Inferior parietal cortex (tissue), 1 donor: Measurements from ENCODE around the gene UBE2O.

Source experiments
- DNase-seq: peaks from one replicate; pipeline ENCODE4 v3.0.0-alpha.2; 2016; ENCODE audit errors: extremely low spot score

Gene UBE2O

GRCh38 chr17:76345377-76345974 lies 107.5 kb downstream of the UBE2O start:
- no peak for DNase-seq

- no peak for DNase-seq
Observed at GRCh38 chr17:76343106-76343505, 109.8 kb downstream of the UBE2O start.

- no peak for DNase-seq
Observed at GRCh38 chr17:76341301-76341700, 111.7 kb downstream of the UBE2O start.
